ENCODE measurements around the gene SLC32A1.

The SLC32A1 gene

GRCh38 chr20:38769376-38770295, 45.4 kb downstream of the SLC32A1 start:
- Mint-ChIP-seq H3K27me3 (ENCODE audit: low read depth, poor library complexity) (no peaks in the 10 kb centered on the region), H3K27ac (no peak overlapping the region), H3K4me3 (no peak overlapping the region), H3K9me3 (peaks cover 12% of the 10 kb centered on the region), H3K36me3 (ENCODE audit: low read depth) (peaks cover 76% of the 10 kb centered on the region), H3K4me1 (no peaks in the 10 kb centered on the region)
- no peak for DNase-seq
- no peak for TF ChIP-seq CTCF (IDR thresholded peaks at IDR 0.05)

GRCh38 chr20:38770546-38770945, 46.3 kb downstream of the SLC32A1 start:
- peaks cover 82% of the 10 kb centered on the region for H3K36me3 Mint-ChIP-seq (ENCODE audit: low read depth)
- H3K27me3 Mint-ChIP-seq (ENCODE audit: low read depth, poor library complexity) = no peaks in the 10 kb centered on the region
- no peak for TF ChIP-seq CTCF (IDR thresholded peaks at IDR 0.05)
- H3K4me3 Mint-ChIP-seq = no peak overlapping the region
- no peaks in the 10 kb centered on the region for H3K4me1 Mint-ChIP-seq
- DNase-seq = no peak
- no peak overlapping the region for H3K27ac Mint-ChIP-seq
- peaks cover 12% of the 10 kb centered on the region for H3K9me3 Mint-ChIP-seq

GRCh38 chr20:38770970-38771369, 46.7 kb downstream of the SLC32A1 start:
- no peak overlapping the region for H3K27ac Mint-ChIP-seq
- H3K9me3 Mint-ChIP-seq = peaks cover 12% of the 10 kb centered on the region
- H3K27me3 Mint-ChIP-seq (ENCODE audit: low read depth, poor library complexity) = no peaks in the 10 kb centered on the region
- peaks cover 82% of the 10 kb centered on the region for H3K36me3 Mint-ChIP-seq (ENCODE audit: low read depth)
- no peak overlapping the region for H3K4me3 Mint-ChIP-seq
- no peak for DNase-seq
- TF ChIP-seq CTCF (IDR thresholded peaks at IDR 0.05) = no peak
- no peaks in the 10 kb centered on the region for H3K4me1 Mint-ChIP-seq

GRCh38 chr20:38771621-38772020, 47.3 kb downstream of the SLC32A1 start:
- Mint-ChIP-seq H3K36me3 (ENCODE audit: low read depth) (peaks cover 82% of the 10 kb centered on the region), H3K9me3 (peaks cover 12% of the 10 kb centered on the region), H3K27me3 (ENCODE audit: low read depth, poor library complexity) (no peaks in the 10 kb centered on the region), H3K4me3 (no peak overlapping the region), H3K27ac (no peak overlapping the region), H3K4me1 (no peaks in the 10 kb centered on the region)
- no peak for TF ChIP-seq CTCF (IDR thresholded peaks at IDR 0.05)
- DNase-seq = no peak

GRCh38 chr20:38774167-38774566, 49.9 kb downstream of the SLC32A1 start:
- H3K27ac Mint-ChIP-seq = no peak overlapping the region
- DNase-seq = no peak
- no peaks in the 10 kb centered on the region for H3K4me1 Mint-ChIP-seq
- no peak overlapping the region for H3K4me3 Mint-ChIP-seq
- peaks cover 12% of the 10 kb centered on the region for H3K9me3 Mint-ChIP-seq
- peaks cover 68% of the 10 kb centered on the region for H3K36me3 Mint-ChIP-seq (ENCODE audit: low read depth)
- H3K27me3 Mint-ChIP-seq (ENCODE audit: low read depth, poor library complexity) = peaks cover 5% of the 10 kb centered on the region
- no peak for TF ChIP-seq CTCF (IDR thresholded peaks at IDR 0.05)

GRCh38 chr20:38776363-38776762, 52.1 kb downstream of the SLC32A1 start:
- no peak overlapping the region for H3K4me3 Mint-ChIP-seq
- DNase-seq = no peak
- H3K36me3 Mint-ChIP-seq (ENCODE audit: low read depth) = peaks cover 56% of the 10 kb centered on the region
- TF ChIP-seq CTCF (IDR thresholded peaks at IDR 0.05) = no peak
- H3K27ac Mint-ChIP-seq = no peak overlapping the region
- H3K9me3 Mint-ChIP-seq = peaks cover 12% of the 10 kb centered on the region
- peaks cover 10% of the 10 kb centered on the region for H3K4me1 Mint-ChIP-seq
- H3K27me3 Mint-ChIP-seq (ENCODE audit: low read depth, poor library complexity) = peaks cover 5% of the 10 kb centered on the region
